HL-60 (cell line): ENCODE measurements around the gene ARHGAP18.

Source experiments
- DNase-seq, 2 experiments: peaks; one replicate each; pipeline ENCODE4 v3.0.0-alpha.2; 2010 to 2020; ENCODE audit warnings: low read depth in 1 of 2, low spot score in 1 of 2
- H3K27ac ChIP-seq: fragments of 250-450 bp; sonication (Bioruptor Pico); replicated peaks from 2 replicates; pipeline ENCODE4 v1.5.1; 2020; ENCODE audit warnings: mild to moderate bottlenecking, moderate library complexity
- H3K27me3 ChIP-seq: fragments of 250-450 bp; sonication (Bioruptor Pico); 2 replicates; pipeline ENCODE4 v1.5.1; 2021; ENCODE audit warnings: mild to moderate bottlenecking, moderate library complexity; ENCODE audit not compliant: insufficient read depth, poor library complexity, severe bottlenecking
- H3K4me3 ChIP-seq: replicated peaks from 2 replicates; pipeline ENCODE4 v1.5.1; 2011; ENCODE audit warnings: mild to moderate bottlenecking, control low read depth, low read length; ENCODE audit not compliant: insufficient read depth
- GABPA ChIP-seq: IDR thresholded peaks from 2 replicates; pipeline ENCODE4 v1.6.1; 2012; ENCODE audit warnings: low read depth
- POLR2AphosphoS5 ChIP-seq: IDR thresholded peaks from 2 replicates; pipeline ENCODE4 v1.6.1; 2012; ENCODE audit warnings: low read depth
- REST ChIP-seq: IDR thresholded peaks from 2 replicates; pipeline ENCODE4 v1.6.1; 2012; ENCODE audit warnings: low read depth; ENCODE audit not compliant: insufficient replicate concordance
- SPI1 ChIP-seq: IDR thresholded peaks from 2 replicates; pipeline ENCODE4 v1.6.1; 2012; ENCODE audit warnings: low read depth, mild to moderate bottlenecking, borderline replicate concordance
- TF ChIP-seq, protein P1 (sequence below): IDR thresholded peaks from one replicate; pipeline ENCODE4 v1.5.1; 2011; ENCODE audit warnings: low read length, control low read depth, inconsistent platforms; ENCODE audit not compliant: insufficient read depth

Gene ARHGAP18

GRCh38 chr6:129637340-129638054, 72.5 kb downstream of the ARHGAP18 start:
- Histone ChIP-seq H3K27ac (no peak overlapping the region), H3K27me3 (no peaks in the 10 kb centered on the region), H3K4me3 (no peak overlapping the region)
- DNase-seq, result no peak
- TF ChIP-seq GABPA (no peak), POLR2AphosphoS5 (no peak)
- TF ChIP-seq, protein P1, sequence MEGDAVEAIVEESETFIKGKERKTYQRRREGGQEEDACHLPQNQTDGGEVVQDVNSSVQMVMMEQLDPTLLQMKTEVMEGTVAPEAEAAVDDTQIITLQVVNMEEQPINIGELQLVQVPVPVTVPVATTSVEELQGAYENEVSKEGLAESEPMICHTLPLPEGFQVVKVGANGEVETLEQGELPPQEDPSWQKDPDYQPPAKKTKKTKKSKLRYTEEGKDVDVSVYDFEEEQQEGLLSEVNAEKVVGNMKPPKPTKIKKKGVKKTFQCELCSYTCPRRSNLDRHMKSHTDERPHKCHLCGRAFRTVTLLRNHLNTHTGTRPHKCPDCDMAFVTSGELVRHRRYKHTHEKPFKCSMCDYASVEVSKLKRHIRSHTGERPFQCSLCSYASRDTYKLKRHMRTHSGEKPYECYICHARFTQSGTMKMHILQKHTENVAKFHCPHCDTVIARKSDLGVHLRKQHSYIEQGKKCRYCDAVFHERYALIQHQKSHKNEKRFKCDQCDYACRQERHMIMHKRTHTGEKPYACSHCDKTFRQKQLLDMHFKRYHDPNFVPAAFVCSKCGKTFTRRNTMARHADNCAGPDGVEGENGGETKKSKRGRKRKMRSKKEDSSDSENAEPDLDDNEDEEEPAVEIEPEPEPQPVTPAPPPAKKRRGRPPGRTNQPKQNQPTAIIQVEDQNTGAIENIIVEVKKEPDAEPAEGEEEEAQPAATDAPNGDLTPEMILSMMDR, result no peak

GRCh38 chr6:129635396-129636130, 74.4 kb downstream of the ARHGAP18 start:
- Histone ChIP-seq H3K27ac (no peak overlapping the region), H3K27me3 (no peaks in the 10 kb centered on the region), H3K4me3 (no peak overlapping the region)
- TF ChIP-seq, protein P1, result no peak
- TF ChIP-seq REST (no peak), SPI1 (no peak), GABPA (no peak), POLR2AphosphoS5 (no peak)
- DNase-seq, result no peak

- Histone ChIP-seq H3K27me3 (no peaks in the 10 kb centered on the region), H3K27ac (no peak overlapping the region), H3K4me3 (no peak overlapping the region)
- TF ChIP-seq, protein P1, result no peak
- TF ChIP-seq REST (no peak), SPI1 (no peak), POLR2AphosphoS5 (no peak), GABPA (no peak)
- DNase-seq, result no peak
These were observed 75.4 kb downstream of the ARHGAP18 start for GRCh38 chr6:129634411-129635230.
